OCI-LY3 (cell line): ENCODE measurements around the gene MUSK.

Experiments
- CTCF ChIP-seq: fragments of 200-600, 300-600 bp; sonication (generic); IDR thresholded peaks from 2 replicates; pipeline ENCODE4 v1.5.1; 2014; ENCODE audit warnings: antibody characterized with exemption, low read length, low read depth
- EZH2phosphoT487 ChIP-seq: fragments of 200-600 bp; shearing (Covaris generic); IDR thresholded peaks from 2 replicates; pipeline ENCODE4 v1.6.1; 2018; ENCODE audit warnings: antibody characterized with exemption, mixed run types, low read depth

GRCh38 chr9:110714314-110714713 lies 45.7 kb downstream of the MUSK start:
- TF ChIP-seq CTCF (no peak), EZH2phosphoT487 (no peak)
